Articular chondrocyte of knee joint (primary cell): ENCODE measurements around the gene MTHFSD. TPM values are rescaled to one million over a fixed set of nuclear protein-coding genes. Genes with fewer than 3 reads are reported as not detected.

ENCODE experiments used
- total RNA-seq: library from RNA; depleted of rRNA; stranded (reverse); fragments of >200 nt; gene quantifications from 2 replicates; pipeline ENCODE4 v1.2.3, GENCODE V29; 2012

MTHFSD gene
- 15.9 and 17.7 TPM in 2 replicates for total RNA-seq

GRCh38 chr16:86554917-86555703 is at the start of gene MTHFSD:
MTHFSD (minus strand) TSS chr16:86555235; CDS start chr16:86555184, 51 bp downstream.

GRCh38 chr16:86578061-86578599 is 23.1 kb upstream of the MTHFSD start, which contains the start of gene FOXL1:
FOXL1 (plus strand) TSS chr16:86578549; CDS start chr16:86578724, 175 bp downstream.

DNA sequence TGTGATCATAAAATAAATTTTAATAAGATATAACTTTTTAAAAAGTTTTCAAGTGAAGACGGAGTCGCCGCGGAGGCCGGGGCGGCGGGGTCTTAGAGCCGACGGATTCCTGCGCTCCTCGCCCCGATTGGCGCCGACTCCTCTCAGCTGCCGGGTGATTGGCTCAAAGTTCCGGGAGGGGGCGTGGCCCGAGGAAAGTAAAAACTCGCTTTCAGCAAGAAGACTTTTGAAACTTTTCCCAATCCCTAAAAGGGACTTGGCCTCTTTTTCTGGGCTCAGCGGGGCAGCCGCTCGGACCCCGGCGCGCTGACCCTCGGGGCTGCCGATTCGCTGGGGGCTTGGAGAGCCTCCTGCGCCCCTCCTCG is 11.5 kb upstream of the MTHFSD start, which contains the start of gene FOXC2:
FOXC2 (plus strand) TSS at position 229 of the 365 bp plus-strand sequence. CDS start 507 bp downstream, outside the sequence.

GRCh38 chr16:86510465-86511261 is 44.4 kb downstream of the MTHFSD start, which contains the start of gene FOXF1:
FOXF1 (plus strand) TSS chr16:86510527; CDS start chr16:86510570, 43 bp downstream.

Other genes with a start within 250 kb of the MTHFSD start
- under 0.01 and 0.13 TPM in 2 replicates for gene FOXF1, start 44.7 kb downstream of the MTHFSD start, total RNA-seq
- 1.6 and 2.7 TPM in 2 replicates for gene FOXC2, start 11.6 kb upstream of the MTHFSD start, total RNA-seq
- 2.2 and 2.3 TPM in 2 replicates for gene FOXL1, start 23.3 kb upstream of the MTHFSD start, total RNA-seq